Activated CD8-positive, alpha-beta memory T cell treated with anti-CD3 and anti-CD28 coated beads for 24 hours (primary cell): ENCODE results near the gene DPEP2NB.
A peak's percentile ranks its signal among the peaks of the same experiment; 100 is the strongest.
"Not testable (repeated sequence)": the region's sequence is repeated elsewhere in the genome, so short reads cannot be mapped to it uniquely, and the experiment has no call there.

ENCODE experiments used
- DNase-seq: peaks from one replicate; pipeline ENCODE4 v3.0.0-alpha.2; 2020

The DPEP2NB gene

GRCh38 chr16:68009872-68010271 lies 5.8 kb downstream of the DPEP2NB start:
- not testable (repeated sequence) for DNase-seq

GRCh38 chr16:68009157-68009735 lies 6.5 kb downstream of the DPEP2NB start:
- no peak for DNase-seq

GRCh38 chr16:68005786-68006286 lies 9.9 kb downstream of the DPEP2NB start:
- peak; percentile 74 for DNase-seq

- DNase-seq, result no peak
Measured at GRCh38 chr16:68005211-68005610, 10.5 kb downstream of the DPEP2NB start.

- DNase-seq, result no peak
Measured at GRCh38 chr16:68003031-68003430, 12.7 kb downstream of the DPEP2NB start.

GRCh38 chr16:68000450-68000849 lies 15.3 kb downstream of the DPEP2NB start:
- no peak for DNase-seq

GRCh38 chr16:67999985-68000384 lies 15.7 kb downstream of the DPEP2NB start:
- DNase-seq, result no peak

GRCh38 chr16:67998779-67999688 lies 16.7 kb downstream of the DPEP2NB start, which contains the start of gene DPEP2:
Gene DPEP2 (minus strand): TSS chr16:67999484. CDS start chr16:67993212, 6,272 bp downstream.
- DNase-seq, result peak; percentile 71

- DNase-seq, result not testable (repeated sequence)
Measured at GRCh38 chr16:67998231-67998778, 17.4 kb downstream of the DPEP2NB start.

GRCh38 chr16:67996666-67997065 lies 19.0 kb downstream of the DPEP2NB start:
- no peak for DNase-seq

- DNase-seq, result peak; percentile 70
Measured at GRCh38 chr16:67995423-67995822, 20.3 kb downstream of the DPEP2NB start.

GRCh38 chr16:67994040-67994408 lies 21.7 kb downstream of the DPEP2NB start:
- DNase-seq, result not testable (repeated sequence)

GRCh38 chr16:67993207-67994039 lies 22.3 kb downstream of the DPEP2NB start:
- DNase-seq, result peak; percentile 94

- no peak for DNase-seq
Measured at GRCh38 chr16:67992661-67993206, 23.0 kb downstream of the DPEP2NB start.

- DNase-seq, result no peak
Measured at GRCh38 chr16:67990018-67990386, 25.7 kb downstream of the DPEP2NB start.

GRCh38 chr16:67989322-67990017 lies 26.2 kb downstream of the DPEP2NB start:
- DNase-seq, result no peak

GRCh38 chr16:67988675-67989074 lies 27.0 kb downstream of the DPEP2NB start:
- no peak for DNase-seq

- no peak for DNase-seq
Measured at GRCh38 chr16:67987460-67988160, 28.1 kb downstream of the DPEP2NB start.

GRCh38 chr16:67986949-67987348 lies 28.8 kb downstream of the DPEP2NB start:
- no peak for DNase-seq

GRCh38 chr16:67982011-67982696 lies 33.6 kb downstream of the DPEP2NB start:
- DNase-seq, result no peak
